Stomach (tissue), 4 donors: ENCODE data around the gene NFE2L2.
"Not testable (repeated sequence)": the region's sequence is repeated elsewhere in the genome, so short reads cannot be mapped to it uniquely, and the experiment has no call there.

Experiments
- EP300 ChIP-seq: sonication (generic); formaldehyde crosslinking; IDR thresholded peaks from one replicate; pipeline ENCODE4 v1.6.1; 2017; ENCODE audit warnings: antibody characterized with exemption
- POLR2A ChIP-seq, 4 donors: fragments of 450-650 bp; IDR thresholded peaks; one replicate each; pipeline ENCODE4 v1.6.1; 2016; ENCODE audit warnings: antibody characterized with exemption in 4 of 4, control low read depth in 2 of 4, mild to moderate bottlenecking in 1 of 4, moderate library complexity in 1 of 4
- POLR2AphosphoS5 ChIP-seq, 3 donors: sonication (generic); formaldehyde crosslinking; IDR thresholded peaks; one replicate each; pipeline ENCODE4 v1.6.1; 2016; ENCODE audit warnings: antibody characterized with exemption in 3 of 3
- TF ChIP-seq, protein P1 (sequence below), 7 experiments: fragments of 450-650 bp in 4 of 7; fragments of 200-600 bp in 3 of 7; sonication (generic) in 3 of 7; IDR thresholded peaks; one replicate each; pipeline ENCODE4 v1.5.1; 2016 to 2019; ENCODE audit warnings: antibody characterized with exemption in 7 of 7, control low read depth in 2 of 7, mild to moderate bottlenecking in 1 of 7

DNA sequence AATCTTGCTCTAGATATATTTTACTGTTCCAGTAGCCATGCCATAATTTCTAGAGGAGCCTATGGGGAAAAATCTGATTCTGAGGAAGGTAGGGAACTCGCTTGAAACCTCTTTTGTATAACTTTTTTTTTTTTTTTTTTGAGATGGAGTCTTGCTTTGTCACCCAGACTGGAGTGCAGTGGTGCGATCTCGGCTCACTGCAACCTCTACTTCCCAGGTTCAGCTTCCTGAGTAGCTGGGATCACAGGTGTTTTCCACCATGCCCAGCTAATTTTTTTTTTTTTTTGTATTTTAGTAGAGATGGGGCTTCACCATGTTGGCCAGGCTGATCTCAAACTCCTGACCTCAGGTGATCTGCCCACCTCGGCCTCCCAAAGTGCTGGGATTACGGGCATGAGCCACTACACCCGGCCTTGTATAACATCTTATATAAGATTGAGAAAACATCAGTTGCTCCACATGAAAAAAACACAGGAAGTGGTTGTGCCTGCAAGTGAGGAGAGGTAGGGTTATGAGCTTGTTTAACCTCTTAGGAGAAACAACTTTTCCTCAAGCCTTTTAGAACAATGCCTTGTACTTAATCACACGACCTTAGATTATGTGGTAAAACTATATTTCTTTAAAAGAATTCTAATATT lies 45.3 kb upstream of the NFE2L2 start:
- not testable (repeated sequence) for TF ChIP-seq POLR2A (IDR thresholded peaks at IDR 0.05); POLR2AphosphoS5 (IDR thresholded peaks at IDR 0.05); EP300
- TF ChIP-seq, protein P1, sequence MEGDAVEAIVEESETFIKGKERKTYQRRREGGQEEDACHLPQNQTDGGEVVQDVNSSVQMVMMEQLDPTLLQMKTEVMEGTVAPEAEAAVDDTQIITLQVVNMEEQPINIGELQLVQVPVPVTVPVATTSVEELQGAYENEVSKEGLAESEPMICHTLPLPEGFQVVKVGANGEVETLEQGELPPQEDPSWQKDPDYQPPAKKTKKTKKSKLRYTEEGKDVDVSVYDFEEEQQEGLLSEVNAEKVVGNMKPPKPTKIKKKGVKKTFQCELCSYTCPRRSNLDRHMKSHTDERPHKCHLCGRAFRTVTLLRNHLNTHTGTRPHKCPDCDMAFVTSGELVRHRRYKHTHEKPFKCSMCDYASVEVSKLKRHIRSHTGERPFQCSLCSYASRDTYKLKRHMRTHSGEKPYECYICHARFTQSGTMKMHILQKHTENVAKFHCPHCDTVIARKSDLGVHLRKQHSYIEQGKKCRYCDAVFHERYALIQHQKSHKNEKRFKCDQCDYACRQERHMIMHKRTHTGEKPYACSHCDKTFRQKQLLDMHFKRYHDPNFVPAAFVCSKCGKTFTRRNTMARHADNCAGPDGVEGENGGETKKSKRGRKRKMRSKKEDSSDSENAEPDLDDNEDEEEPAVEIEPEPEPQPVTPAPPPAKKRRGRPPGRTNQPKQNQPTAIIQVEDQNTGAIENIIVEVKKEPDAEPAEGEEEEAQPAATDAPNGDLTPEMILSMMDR (IDR thresholded peaks at IDR 0.05) = not testable (repeated sequence)
